HepG2 (cell line): ENCODE measurements around the gene HSD11B2. TPM values are rescaled to one million over a fixed set of nuclear protein-coding genes. Genes with fewer than 3 reads are reported as not detected.

Experiments used
- AGO2 ChIP-seq: fragments of 200-400 bp; formaldehyde crosslinking; optimal IDR thresholded peaks from 2 replicates; pipeline ENCODE3; 2017; ENCODE audit warnings: mild to moderate bottlenecking, low read depth, low read length, moderate library complexity
- BRCA1 ChIP-seq: sonication (generic); formaldehyde crosslinking; IDR thresholded peaks from 2 replicates; pipeline ENCODE4 v1.4.0; 2020; ENCODE audit warnings: missing genetic modification reagents
- BRD4 ChIP-seq: sonication (generic); formaldehyde crosslinking; IDR thresholded peaks from 2 replicates; pipeline ENCODE4 v1.4.0; 2020; ENCODE audit warnings: missing genetic modification reagents
- CHD2 ChIP-seq: IDR thresholded peaks from 2 replicates; pipeline ENCODE4 v1.6.1; 2011; ENCODE audit warnings: low read depth, low read length, improper control_type of control experiment
- CHD4 ChIP-seq: fragments of 200-600 bp; sonication (generic); IDR thresholded peaks from 2 replicates; pipeline ENCODE4 v1.7.0; 2017; ENCODE audit warnings: mild to moderate bottlenecking, low read length, borderline replicate concordance
- FOXC1 ChIP-seq: sonication (generic); formaldehyde crosslinking; IDR thresholded peaks from 2 replicates; pipeline ENCODE4 v1.8.0; 2022; ENCODE audit warnings: mild to moderate bottlenecking, missing genetic modification reagents, borderline replicate concordance
- HIC2 ChIP-seq: sonication (generic); formaldehyde crosslinking; IDR thresholded peaks from 2 replicates; pipeline ENCODE4 v1.9.0; 2022; ENCODE audit warnings: low read depth, missing genetic modification reagents
- HNRNPH1 ChIP-seq: fragments of 200-400 bp; formaldehyde crosslinking; optimal IDR thresholded peaks from 2 replicates; pipeline ENCODE3; 2017; ENCODE audit warnings: mild to moderate bottlenecking, low read depth, low read length
- HOXA9 ChIP-seq: sonication (generic); formaldehyde crosslinking; IDR thresholded peaks from 2 replicates; pipeline ENCODE4 v1.8.1; 2022; ENCODE audit warnings: missing genetic modification reagents, mild to moderate bottlenecking, moderate library complexity, borderline replicate concordance
- KAT2B ChIP-seq: fragments of 150-350 bp; IDR thresholded peaks from 2 replicates; pipeline ENCODE4 v1.6.1; 2014; ENCODE audit warnings: low read depth, low read length, borderline replicate concordance
- KLF9 ChIP-seq: IDR thresholded peaks from 2 replicates; pipeline ENCODE4 v1.6.1; 2016; ENCODE audit warnings: low read depth
- KMT2A ChIP-seq: sonication (generic); formaldehyde crosslinking; IDR thresholded peaks from 2 replicates; pipeline ENCODE4 v1.4.0; 2020; ENCODE audit warnings: missing genetic modification reagents
- RARG ChIP-seq: sonication (generic); formaldehyde crosslinking; IDR thresholded peaks from 2 replicates; pipeline ENCODE4 v1.4.0; 2020; ENCODE audit warnings: low read depth, mild to moderate bottlenecking, missing genetic modification reagents
- YEATS4 ChIP-seq: sonication (generic); formaldehyde crosslinking; IDR thresholded peaks from 2 replicates; pipeline ENCODE4 v1.4.0; 2020; ENCODE audit warnings: missing genetic modification reagents, borderline replicate concordance
- ZFP37 ChIP-seq: sonication (generic); formaldehyde crosslinking; IDR thresholded peaks from 2 replicates; pipeline ENCODE4 v1.4.0; 2020; ENCODE audit warnings: missing genetic modification reagents, borderline replicate concordance
- ZUFSP ChIP-seq: sonication (generic); formaldehyde crosslinking; IDR thresholded peaks from 2 replicates; pipeline ENCODE4 v1.9.0; 2021; ENCODE audit warnings: missing genetic modification reagents, mild to moderate bottlenecking, borderline replicate concordance
- polyA plus RNA-seq, 8 experiments: library from polyadenylated mRNA; depleted of rRNA in 3 of 8; stranded (reverse) in 7 of 8; unstranded in 1 of 8; fragments of >200 nt; fragmentation: Illumina TruSeq in 4 of 8; extraction: Trizol in 4 of 8; gene quantifications; 2 replicates each; pipeline versions ENCODE4 v1.2.1 to v1.2.3, GENCODE V29; 2011 to 2016; ENCODE audit warnings: low read depth in 4 of 8, missing spikeins in 1 of 8, mixed read lengths in 1 of 8; ENCODE audit not compliant: insufficient read depth in 1 of 8
- total RNA-seq, 5 experiments: library from RNA; depleted of rRNA; stranded (reverse); fragments of >200 nt; fragmentation: Illumina TruSeq; extraction: Trizol; gene quantifications; 2 replicates each; pipeline ENCODE4 v1.2.3, GENCODE V29; 2016; ENCODE audit warnings: low read depth in 1 of 5
- TF ChIP-seq, protein P1 (sequence below): sonication (generic); formaldehyde crosslinking; IDR thresholded peaks from 2 replicates; pipeline ENCODE4 v1.5.0; 2020; ENCODE audit warnings: missing genetic modification reagents
- TF ChIP-seq, protein P2 (sequence below): sonication (generic); formaldehyde crosslinking; IDR thresholded peaks from 2 replicates; pipeline ENCODE4 v1.8.1; 2023; ENCODE audit warnings: missing genetic modification reagents, inconsistent platforms, borderline replicate concordance
- TF ChIP-seq, protein P3 (sequence below): sonication (generic); formaldehyde crosslinking; IDR thresholded peaks from 2 replicates; pipeline ENCODE4 v1.5.0; 2020; ENCODE audit warnings: missing genetic modification reagents
- TF ChIP-seq, protein P4 (sequence below): sonication (generic); formaldehyde crosslinking; conservative IDR thresholded peaks from 2 replicates; pipeline ENCODE4 v1.8.1; 2023; ENCODE audit warnings: missing genetic modification reagents

Gene HSD11B2
- total and polyA plus RNA-seq, 2 of the 13 experiments (the other 11 are each of a cell fraction or from before 2014, with no cell fraction given), result 8.9 to 13.6 TPM

DNA sequence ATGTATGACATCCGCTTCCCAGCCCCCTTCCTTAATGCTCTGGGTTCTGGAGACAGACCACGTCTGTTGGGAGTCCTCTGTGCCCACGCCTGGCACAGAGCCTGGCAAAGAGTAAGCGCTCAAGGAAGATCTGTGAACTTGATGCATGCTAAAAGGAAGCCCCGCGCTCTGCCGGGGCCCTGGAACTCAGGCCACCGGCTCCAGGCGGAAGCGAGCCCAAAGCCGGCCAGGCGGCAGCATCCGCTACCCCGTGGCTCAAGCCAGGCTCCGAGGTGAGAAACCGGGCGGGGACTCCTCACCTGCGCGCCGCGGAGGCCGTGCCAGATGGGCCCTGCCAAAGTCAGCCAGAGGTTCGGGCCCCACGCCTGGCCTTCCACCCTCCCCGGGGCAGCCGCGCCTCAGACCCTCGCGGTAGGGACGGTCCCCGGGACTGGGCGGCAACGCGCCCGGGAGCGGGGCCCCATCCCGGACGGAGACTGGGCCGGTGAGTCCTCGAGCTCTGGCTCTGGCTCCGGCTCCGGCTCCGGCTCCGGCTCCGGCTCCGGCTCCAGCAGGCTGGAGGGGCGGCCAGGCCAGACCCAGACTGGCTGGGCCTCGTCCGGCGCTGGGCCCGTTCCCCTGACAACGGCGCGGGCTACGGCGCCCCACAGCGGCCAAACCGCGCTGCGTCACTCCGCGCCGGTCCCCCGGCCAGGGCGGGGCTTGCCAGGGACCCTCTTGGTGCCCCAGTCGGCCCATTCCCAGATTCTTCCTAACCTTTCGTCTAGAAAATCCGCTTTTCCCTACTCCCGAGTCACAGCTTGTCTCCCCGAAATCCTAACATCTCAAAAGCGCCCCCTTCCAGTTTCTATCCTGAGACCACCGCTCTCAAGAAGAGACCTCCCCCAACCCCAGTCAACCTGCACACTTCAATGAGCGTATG lies 14.8 kb upstream of the HSD11B2 start, which contains the start of gene ZDHHC1 (continued):
- TF ChIP-seq, protein P1, sequence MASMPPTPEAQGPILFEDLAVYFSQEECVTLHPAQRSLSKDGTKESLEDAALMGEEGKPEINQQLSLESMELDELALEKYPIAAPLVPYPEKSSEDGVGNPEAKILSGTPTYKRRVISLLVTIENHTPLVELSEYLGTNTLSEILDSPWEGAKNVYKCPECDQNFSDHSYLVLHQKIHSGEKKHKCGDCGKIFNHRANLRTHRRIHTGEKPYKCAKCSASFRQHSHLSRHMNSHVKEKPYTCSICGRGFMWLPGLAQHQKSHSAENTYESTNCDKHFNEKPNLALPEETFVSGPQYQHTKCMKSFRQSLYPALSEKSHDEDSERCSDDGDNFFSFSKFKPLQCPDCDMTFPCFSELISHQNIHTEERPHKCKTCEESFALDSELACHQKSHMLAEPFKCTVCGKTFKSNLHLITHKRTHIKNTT (CRISPR knock-in tag), result no peak
- no peak for TF ChIP-seq AGO2
- TF ChIP-seq RARG (CRISPR knock-in tag), result no peak
- no peak for TF ChIP-seq CHD2
- peak; percentile 68; the same call in 1 of the 2 replicates for TF ChIP-seq BRCA1 (CRISPR knock-in tag)
- TF ChIP-seq, protein P2, sequence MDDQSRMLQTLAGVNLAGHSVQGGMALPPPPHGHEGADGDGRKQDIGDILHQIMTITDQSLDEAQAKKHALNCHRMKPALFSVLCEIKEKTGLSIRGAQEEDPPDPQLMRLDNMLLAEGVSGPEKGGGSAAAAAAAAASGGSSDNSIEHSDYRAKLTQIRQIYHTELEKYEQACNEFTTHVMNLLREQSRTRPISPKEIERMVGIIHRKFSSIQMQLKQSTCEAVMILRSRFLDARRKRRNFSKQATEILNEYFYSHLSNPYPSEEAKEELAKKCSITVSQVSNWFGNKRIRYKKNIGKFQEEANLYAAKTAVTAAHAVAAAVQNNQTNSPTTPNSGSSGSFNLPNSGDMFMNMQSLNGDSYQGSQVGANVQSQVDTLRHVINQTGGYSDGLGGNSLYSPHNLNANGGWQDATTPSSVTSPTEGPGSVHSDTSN (CRISPR knock-in tag), result peak; percentile 90
- peak; percentile 59; the same call in 1 of the 2 replicates for TF ChIP-seq YEATS4 (CRISPR knock-in tag)
- 0 out of 2 replicates have a peak, but pooled peaks have one; percentile 47 for TF ChIP-seq KMT2A
- peak; percentile 61; the same call in 1 of the 2 replicates for TF ChIP-seq BRD4 (CRISPR knock-in tag)
- no peak for TF ChIP-seq KAT2B
- TF ChIP-seq HOXA9 (CRISPR knock-in tag), result no peak
- TF ChIP-seq, protein P3, sequence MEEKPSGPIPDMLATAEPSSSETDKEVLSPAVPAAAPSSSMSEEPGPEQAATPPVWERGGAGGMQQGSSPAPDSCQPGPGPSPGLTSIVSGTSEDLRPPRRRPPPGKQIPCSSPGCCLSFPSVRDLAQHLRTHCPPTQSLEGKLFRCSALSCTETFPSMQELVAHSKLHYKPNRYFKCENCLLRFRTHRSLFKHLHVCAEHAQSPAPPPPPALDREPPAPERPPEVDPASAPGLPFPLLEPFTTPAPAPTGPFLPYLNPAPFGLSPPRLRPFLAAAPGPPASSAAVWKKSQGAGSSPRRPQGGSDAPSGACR (CRISPR knock-in tag), result 0 out of 2 replicates have a peak, but pooled peaks have one; percentile 64
- no peak for TF ChIP-seq CHD4
- TF ChIP-seq, protein P4, sequence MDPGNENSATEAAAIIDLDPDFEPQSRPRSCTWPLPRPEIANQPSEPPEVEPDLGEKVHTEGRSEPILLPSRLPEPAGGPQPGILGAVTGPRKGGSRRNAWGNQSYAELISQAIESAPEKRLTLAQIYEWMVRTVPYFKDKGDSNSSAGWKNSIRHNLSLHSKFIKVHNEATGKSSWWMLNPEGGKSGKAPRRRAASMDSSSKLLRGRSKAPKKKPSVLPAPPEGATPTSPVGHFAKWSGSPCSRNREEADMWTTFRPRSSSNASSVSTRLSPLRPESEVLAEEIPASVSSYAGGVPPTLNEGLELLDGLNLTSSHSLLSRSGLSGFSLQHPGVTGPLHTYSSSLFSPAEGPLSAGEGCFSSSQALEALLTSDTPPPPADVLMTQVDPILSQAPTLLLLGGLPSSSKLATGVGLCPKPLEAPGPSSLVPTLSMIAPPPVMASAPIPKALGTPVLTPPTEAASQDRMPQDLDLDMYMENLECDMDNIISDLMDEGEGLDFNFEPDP (CRISPR knock-in tag), result no peak
- TF ChIP-seq HNRNPH1, result no peak
- no peak for TF ChIP-seq ZFP37
- no peak for TF ChIP-seq FOXC1
- TF ChIP-seq ZUFSP (CRISPR knock-in tag), result no peak
- TF ChIP-seq KLF9 (CRISPR knock-in tag), result no peak
- peak; percentile 1; the same call in 1 of the 2 replicates for TF ChIP-seq HIC2 (CRISPR knock-in tag)
